Measurements from ENCODE around the gene CHPF.

CHPF gene

GRCh38 chr2:219543596-219544358 is at the start of gene CHPF, which contains the start of gene TMEM198:
Gene CHPF (minus strand): TSS chr2:219543809. CDS start chr2:219543538, 271 bp downstream.
Gene TMEM198 (plus strand): TSS chr2:219544028. CDS start chr2:219544728, 700 bp downstream.
- peak; percentile 95 for DNase-seq (ENCODE audit: low spot score)

GRCh38 chr2:219593154-219593553 is 49.5 kb upstream of the CHPF start:
- no peak for DNase-seq (ENCODE audit: low spot score)

GRCh38 chr2:219592736-219593135 is 49.1 kb upstream of the CHPF start:
- no peak for DNase-seq (ENCODE audit: low spot score)

GRCh38 chr2:219591091-219591490 is 47.5 kb upstream of the CHPF start:
- DNase-seq (ENCODE audit: low spot score): no peak

GRCh38 chr2:219581346-219581745 is 37.7 kb upstream of the CHPF start:
- no peak for DNase-seq (ENCODE audit: low spot score)

GRCh38 chr2:219578811-219579613 is 35.4 kb upstream of the CHPF start:
- DNase-seq (ENCODE audit: low spot score): no peak

GRCh38 chr2:219576505-219577388 is 33.1 kb upstream of the CHPF start:
- DNase-seq (ENCODE audit: low spot score): no peak

GRCh38 chr2:219575566-219576504 is 32.2 kb upstream of the CHPF start:
- no peak for DNase-seq (ENCODE audit: low spot score)

GRCh38 chr2:219574484-219575311 is 31.1 kb upstream of the CHPF start:
- DNase-seq (ENCODE audit: low spot score): no peak

- DNase-seq (ENCODE audit: low spot score): no peak
Measured at GRCh38 chr2:219573166-219573565, 29.6 kb upstream of the CHPF start.

GRCh38 chr2:219572237-219573001 is 28.8 kb upstream of the CHPF start, which contains the start of gene INHA:
Gene INHA (plus strand): TSS chr2:219572310. CDS start chr2:219572375, 65 bp downstream.
- no peak for DNase-seq (ENCODE audit: low spot score)

- DNase-seq (ENCODE audit: low spot score): no peak
Measured at GRCh38 chr2:219571311-219572236, 28.0 kb upstream of the CHPF start, which contains the start of gene OBSL1. Gene OBSL1 (minus strand): TSS chr2:219571539. CDS start chr2:219571232, 307 bp downstream.

GRCh38 chr2:219570924-219571310 is 27.3 kb upstream of the CHPF start:
- no peak for DNase-seq (ENCODE audit: low spot score)

GRCh38 chr2:219570194-219570923 is 26.8 kb upstream of the CHPF start:
- DNase-seq (ENCODE audit: low spot score): no peak

GRCh38 chr2:219569635-219570034 is 26.0 kb upstream of the CHPF start:
- DNase-seq (ENCODE audit: low spot score): no peak

- no peak for DNase-seq (ENCODE audit: low spot score)
Measured at GRCh38 chr2:219569041-219569440, 25.4 kb upstream of the CHPF start.

GRCh38 chr2:219567791-219568361 is 24.3 kb upstream of the CHPF start:
- no peak for DNase-seq (ENCODE audit: low spot score)
